Measurements from ENCODE around the gene CYP3A7. TPM values are rescaled to one million over a fixed set of nuclear protein-coding genes. Genes with fewer than 3 reads are reported as not detected.

Gene CYP3A7
- total and polyA plus RNA-seq, 2 of the 13 experiments (the other 11 are each of a cell fraction or from before 2014, with no cell fraction given) = 5.8 to 6.4 TPM

GRCh38 chr7:99677648-99678045 is 57.3 kb downstream of the CYP3A7 start (continued):
- TF ChIP-seq SP140L (CRISPR knock-in tag; IDR thresholded peaks at IDR 0.05; ENCODE audit: borderline replicate concordance) = no peak
- TF ChIP-seq ZNF720 (CRISPR knock-in tag; IDR thresholded peaks at IDR 0.05) = no peak
- TF ChIP-seq ZNF570 (CRISPR knock-in tag; IDR thresholded peaks at IDR 0.05; ENCODE audit: borderline replicate concordance) = no peak
- TF ChIP-seq ZNF101 (CRISPR knock-in tag; IDR thresholded peaks at IDR 0.05; ENCODE audit: borderline replicate concordance, low read depth) = no peak
- TF ChIP-seq KDM1A (CRISPR knock-in tag; IDR thresholded peaks at IDR 0.05) = no peak
- TF ChIP-seq NCOR1 (IDR thresholded peaks at IDR 0.05; ENCODE audit: borderline replicate concordance, low read length) = peak; percentile 63; the same call in 1 of the 2 replicates
- 0 out of 2 replicates have a peak, but pooled peaks have one; percentile 90 for TF ChIP-seq ZNF670 (CRISPR knock-in tag; IDR thresholded peaks at IDR 0.05; ENCODE audit: borderline replicate concordance)
- TF ChIP-seq PAF1 (CRISPR knock-in tag; IDR thresholded peaks at IDR 0.05) = no peak
- TF ChIP-seq EED (CRISPR knock-in tag; IDR thresholded peaks at IDR 0.05) = no peak
- TF ChIP-seq CENPT (CRISPR knock-in tag; IDR thresholded peaks at IDR 0.05; ENCODE audit: low read depth) = no peak
- 0 out of 2 replicates have a peak, but pooled peaks have one; percentile 73 for TF ChIP-seq ZNF136 (CRISPR knock-in tag; IDR thresholded peaks at IDR 0.05; ENCODE audit: low read depth)
- peak; percentile 55; the same call in 1 of the 2 replicates for TF ChIP-seq HOMEZ (CRISPR knock-in tag; IDR thresholded peaks at IDR 0.05; ENCODE audit: low read depth)
- TF ChIP-seq ZNF891 (CRISPR knock-in tag; IDR thresholded peaks at IDR 0.05) = no peak
- no peak for TF ChIP-seq ZNF619 (CRISPR knock-in tag; IDR thresholded peaks at IDR 0.05)
- no peak for TF ChIP-seq ZNF737 (CRISPR knock-in tag; IDR thresholded peaks at IDR 0.05; ENCODE audit: borderline replicate concordance)
- TF ChIP-seq ZNF766 (CRISPR knock-in tag; IDR thresholded peaks at IDR 0.05; ENCODE audit: borderline replicate concordance) = peak; percentile 48; the same call in 1 of the 2 replicates
- peak; percentile 81; the same call in 1 of the 2 replicates for TF ChIP-seq REPIN1 (CRISPR knock-in tag; IDR thresholded peaks at IDR 0.05; ENCODE audit: borderline replicate concordance, low read depth)
- TF ChIP-seq ZNF382 (CRISPR knock-in tag; IDR thresholded peaks at IDR 0.05; ENCODE audit: borderline replicate concordance) = no peak
- TF ChIP-seq SAFB2 (CRISPR knock-in tag; IDR thresholded peaks at IDR 0.05; ENCODE audit: borderline replicate concordance, low read depth) = no peak
- TF ChIP-seq TBX3 (IDR thresholded peaks at IDR 0.05; ENCODE audit: borderline replicate concordance) = no peak; the same call in 1 of the 2 replicates
- no peak for TF ChIP-seq ZNF512 (CRISPR knock-in tag; IDR thresholded peaks at IDR 0.05)
- peak; percentile 60 for TF ChIP-seq PATZ1 (CRISPR knock-in tag; IDR thresholded peaks at IDR 0.05)
- no peak for TF ChIP-seq NFATC3 (CRISPR knock-in tag; IDR thresholded peaks at IDR 0.05)
- peak; percentile 30; the same call in 1 of the 2 replicates for TF ChIP-seq PHF8 (CRISPR knock-in tag; IDR thresholded peaks at IDR 0.05)
- TF ChIP-seq SOX5 (CRISPR knock-in tag; IDR thresholded peaks at IDR 0.05; ENCODE audit: borderline replicate concordance) = peak; percentile 89
- no peak for TF ChIP-seq ZSCAN30 (CRISPR knock-in tag; IDR thresholded peaks at IDR 0.05)
- TF ChIP-seq ZMYM4 (CRISPR knock-in tag; IDR thresholded peaks at IDR 0.05) = peak; percentile 93
- no peak for TF ChIP-seq PAX8 (CRISPR knock-in tag; IDR thresholded peaks at IDR 0.05; ENCODE audit: borderline replicate concordance)
